DND-41 (cell line): ENCODE results near the gene SAPCD1.

Experiments
- ATAC-seq: fragments of 200-7000 bp; cut with Tn5 transposase; 3 replicates; pipeline ENCODE4 v1.9.1; 2021; ENCODE audit warnings: low read depth; ENCODE audit not compliant: insufficient read depth
- DNase-seq: peaks from one replicate; pipeline ENCODE4 v3.0.0-alpha.2; 2020
- H2AFZ ChIP-seq: 2 replicates; pipeline ENCODE4 v1.6.0; 2012; ENCODE audit warnings: low read depth, low read length
- H3K27ac ChIP-seq: 2 replicates; pipeline ENCODE4 v1.5.1; 2012; ENCODE audit warnings: low read length, inconsistent platforms
- H3K27me3 ChIP-seq: fragments of 200-600 bp; sonication (generic); 2 replicates; pipeline ENCODE4 v1.6.0; 2012; ENCODE audit warnings: low read length, mild to moderate bottlenecking, inconsistent platforms; ENCODE audit not compliant: insufficient read depth, poor library complexity
- H3K36me3 ChIP-seq: 2 replicates; pipeline ENCODE4 v1.5.1; 2012; ENCODE audit warnings: low read length, inconsistent platforms; ENCODE audit not compliant: insufficient read depth
- H3K4me1 ChIP-seq: 2 replicates; pipeline ENCODE4 v1.5.1; 2012; ENCODE audit warnings: mild to moderate bottlenecking, low read length; ENCODE audit not compliant: insufficient read depth
- H3K4me2 ChIP-seq: 2 replicates; pipeline ENCODE4 v1.6.0; 2012; ENCODE audit warnings: mild to moderate bottlenecking, moderate library complexity, low read length, inconsistent platforms; ENCODE audit not compliant: insufficient read depth
- H3K4me3 ChIP-seq, 2 experiments: fragments of 200-600 bp in 1 of 2; shearing (Covaris generic) in 1 of 2; 2 replicates each; pipeline ENCODE4 v1.5.1; 2012 to 2016; ENCODE audit warnings: inconsistent platforms in 2 of 2, low read length in 2 of 2, mild to moderate bottlenecking in 2 of 2, low read depth in 1 of 2, moderate library complexity in 1 of 2
- H3K79me2 ChIP-seq: 2 replicates; pipeline ENCODE4 v1.6.0; 2012; ENCODE audit warnings: low read length, inconsistent platforms; ENCODE audit not compliant: insufficient read depth
- H3K9ac ChIP-seq: 2 replicates; pipeline ENCODE4 v1.6.0; 2012; ENCODE audit warnings: low read depth, mild to moderate bottlenecking, inconsistent platforms, low read length, moderate library complexity
- H3K9me3 ChIP-seq: 2 replicates; pipeline ENCODE4 v1.5.1; 2012; ENCODE audit warnings: low read length, moderate library complexity, mild to moderate bottlenecking, inconsistent platforms; ENCODE audit not compliant: insufficient read depth, severe bottlenecking
- H4K20me1 ChIP-seq: 2 replicates; pipeline ENCODE4 v1.6.0; 2012; ENCODE audit warnings: low read length; ENCODE audit not compliant: insufficient read depth
- CTCF ChIP-seq: IDR thresholded peaks from 2 replicates; pipeline ENCODE4 v1.5.1; 2012; ENCODE audit warnings: borderline replicate concordance, low read length, moderate library complexity, mild to moderate bottlenecking; ENCODE audit not compliant: poor library complexity, severe bottlenecking; ENCODE audit errors: extremely low read depth
- EZH2 ChIP-seq: IDR thresholded peaks from 3 replicates; pipeline ENCODE4 v1.6.1; 2012; ENCODE audit warnings: borderline replicate concordance, low read depth, mild to moderate bottlenecking, moderate library complexity, low read length, inconsistent platforms; ENCODE audit not compliant: severe bottlenecking

The SAPCD1 gene

DNA sequence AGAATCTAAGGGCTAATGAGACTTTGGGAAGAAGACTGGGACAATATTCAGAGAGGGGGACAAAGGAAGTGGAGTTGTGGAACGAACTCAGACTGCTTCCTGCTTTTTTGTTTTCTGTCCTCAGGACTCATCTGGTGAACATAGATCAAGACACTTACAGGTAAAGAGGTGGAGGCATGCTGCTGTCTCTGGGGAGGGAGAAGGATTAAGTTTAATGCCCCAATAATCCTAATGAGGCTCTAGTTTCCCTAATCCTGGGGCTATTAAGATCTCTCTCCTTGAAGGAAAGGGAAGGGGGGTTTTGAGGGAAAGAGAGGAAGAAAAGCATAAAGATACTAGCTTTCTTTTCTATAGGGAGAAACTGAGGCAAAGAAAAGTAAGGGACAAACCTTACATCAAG, 18.0 kb upstream of the SAPCD1 start:
- no peak overlapping the region for H3K27ac ChIP-seq
- no peak for TF ChIP-seq EZH2
- TF ChIP-seq CTCF: no peak

GRCh38 chr6:31749301-31750036, 13.0 kb upstream of the SAPCD1 start:
- Histone ChIP-seq H3K27ac (no peak overlapping the region), H3K27me3 (no peaks in the 10 kb centered on the region), H2AFZ (no peak overlapping the region), H3K4me3 (no peak overlapping the region), H3K36me3 (peaks cover 44% of the 10 kb centered on the region), H3K4me2 (no peak overlapping the region), H3K9me3 (no peaks in the 10 kb centered on the region), H3K4me1 (no peaks in the 10 kb centered on the region), H3K9ac (no peak overlapping the region), H4K20me1 (peaks cover 6% of the 10 kb centered on the region; the same call in 1 of the 2 replicates), H3K79me2 (no peaks in the 10 kb centered on the region)
- TF ChIP-seq CTCF: no peak
- TF ChIP-seq EZH2: no peak
- no peak for ATAC-seq
- no peak for DNase-seq

More for the DNA sequence above, 18.0 kb upstream of the SAPCD1 start:
- H3K79me2 ChIP-seq: peaks cover 25% of the 10 kb centered on the region
- DNase-seq (no peak), ATAC-seq (no peak)
- peaks cover 19% of the 10 kb centered on the region for H3K4me1 ChIP-seq
- peaks cover 6% of the 10 kb centered on the region; the same call in 1 of the 2 replicates for H4K20me1 ChIP-seq
- H3K4me2 ChIP-seq: no peak overlapping the region
- H3K4me3 ChIP-seq: no peak overlapping the region
- no peak overlapping the region for H2AFZ ChIP-seq
- H3K9me3 ChIP-seq: no peaks in the 10 kb centered on the region
- peaks cover 64% of the 10 kb centered on the region for H3K36me3 ChIP-seq
- no peak overlapping the region for H3K9ac ChIP-seq
- H3K27me3 ChIP-seq: no peaks in the 10 kb centered on the region

DNA sequence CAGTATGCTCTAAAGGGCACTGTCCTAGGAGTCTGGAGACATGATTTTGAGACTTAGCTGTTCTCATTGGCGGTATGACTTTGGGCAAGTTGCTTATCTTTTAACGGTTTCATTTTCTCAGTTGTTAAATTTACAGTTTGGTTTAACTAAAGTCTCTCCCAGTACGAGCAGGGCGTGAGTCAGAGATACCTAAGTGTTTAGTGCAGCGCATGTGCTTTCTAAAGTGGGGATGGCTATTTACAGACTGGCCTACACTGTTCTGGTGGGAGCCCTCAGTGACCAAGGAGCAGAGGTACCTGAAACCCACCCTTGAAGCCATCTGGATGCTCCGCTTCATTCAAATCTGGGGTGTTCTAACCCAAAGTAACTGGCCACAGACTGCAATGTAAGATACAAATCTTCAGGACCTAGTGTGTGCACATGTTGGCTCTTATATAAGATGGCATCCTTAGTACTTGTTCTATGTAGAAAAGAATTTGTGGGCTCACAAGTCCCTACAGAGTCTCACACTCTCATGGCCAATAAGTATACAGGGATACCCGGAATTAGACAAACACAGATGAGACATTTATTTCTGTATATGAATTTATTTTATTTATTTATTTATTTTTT, 11.9 kb upstream of the SAPCD1 start:
- Histone ChIP-seq H3K79me2 (no peaks in the 10 kb centered on the region), H4K20me1 (peaks cover 6% of the 10 kb centered on the region; the same call in 1 of the 2 replicates), H3K4me2 (no peak overlapping the region), H3K27me3 (no peaks in the 10 kb centered on the region), H3K36me3 (peaks cover 38% of the 10 kb centered on the region), H3K9ac (no peak overlapping the region), H3K4me1 (no peaks in the 10 kb centered on the region), H3K4me3 (no peak overlapping the region), H3K27ac (no peak overlapping the region), H2AFZ (no peak overlapping the region), H3K9me3 (no peaks in the 10 kb centered on the region)
- TF ChIP-seq CTCF: no peak
- TF ChIP-seq EZH2: no peak
- ATAC-seq (no peak), DNase-seq (no peak)
